GM12875 (cell line): ENCODE results near the gene ACKR4.

Source experiments
- H3K4me3 ChIP-seq: one replicate; pipeline ENCODE4 v1.5.1; 2011; ENCODE audit warnings: low read depth, low read length, control low read depth
- CTCF ChIP-seq: IDR thresholded peaks from 2 replicates; pipeline ENCODE4 v1.5.1; 2011; ENCODE audit warnings: low read depth, mild to moderate bottlenecking, control low read depth, inconsistent platforms, low read length, moderate library complexity, borderline replicate concordance; ENCODE audit not compliant: insufficient read depth

The ACKR4 gene

GRCh38 chr3:132569153-132569552, 27.9 kb upstream of the ACKR4 start:
- TF ChIP-seq CTCF = no peak

GRCh38 chr3:132569580-132569979, 27.5 kb upstream of the ACKR4 start:
- TF ChIP-seq CTCF = no peak
- H3K4me3 ChIP-seq = no peak overlapping the region

More at GRCh38 chr3:132569153-132569552, 27.9 kb upstream of the ACKR4 start:
- H3K4me3 ChIP-seq = no peak overlapping the region

- TF ChIP-seq CTCF = no peak
Measured at GRCh38 chr3:132570016-132570415, 27.1 kb upstream of the ACKR4 start.

GRCh38 chr3:132573797-132574211, 23.3 kb upstream of the ACKR4 start:
- TF ChIP-seq CTCF = no peak
- H3K4me3 ChIP-seq = no peak overlapping the region

More at GRCh38 chr3:132570016-132570415, 27.1 kb upstream of the ACKR4 start:
- no peak overlapping the region for H3K4me3 ChIP-seq

- H3K4me3 ChIP-seq = no peak overlapping the region
- no peak for TF ChIP-seq CTCF
Measured at GRCh38 chr3:132587401-132587800, 9.7 kb upstream of the ACKR4 start.

- H3K4me3 ChIP-seq = no peak overlapping the region
- TF ChIP-seq CTCF = no peak
Measured at GRCh38 chr3:132592216-132592615, 4.9 kb upstream of the ACKR4 start.

- no peak overlapping the region for H3K4me3 ChIP-seq
- TF ChIP-seq CTCF = no peak
Measured at GRCh38 chr3:132593241-132593946, 3.7 kb upstream of the ACKR4 start.
